A549 (cell line): ENCODE measurements around the gene TLK1. TPM values are rescaled to one million over a fixed set of nuclear protein-coding genes. Genes with fewer than 3 reads are reported as not detected.

ENCODE experiments used
- ATAC-seq, 2 experiments: fragments of 200-7000 bp in 1 of 2; fragments of >200 bp in 1 of 2; cut with Nextera tagmentation in 1 of 2; cut with Tn5 transposase in 1 of 2; 3 replicates each; pipeline versions ENCODE4 v1.8.0 to v1.9.1; 2018 to 2020; ENCODE audit warnings: mild to moderate bottlenecking in 1 of 2, moderate library complexity in 1 of 2
- CTCF ChIA-PET: fragments of 300-600 bp; sonication (Branson Sonifier 250); formaldehyde crosslinking; extraction: SDS; loops from one replicate; lab custom pipeline; 2021; ENCODE audit warnings: antibody characterized with exemption, inconsistent platforms; lab: Yijun Ruan, JAX
- POLR2A ChIA-PET: fragments of 350-600 bp; formaldehyde crosslinking; extraction: SDS; loops from one replicate; lab custom pipeline; 2021; ENCODE audit warnings: antibody characterized with exemption, inconsistent platforms; lab: Yijun Ruan, JAX
- DNase-seq, 2 experiments: peaks; one replicate each; pipeline versions ENCODE4 v3.0.0 to v3.0.0-alpha.2; 2011 to 2016; ENCODE audit warnings: low read depth in 1 of 2, low spot score in 1 of 2
- FAIRE-seq: peaks from 2 replicates; lab custom pipeline; 2011; peaks lifted over from hg19 to GRCh38; lab: Jason Lieb, UNC
- H3K27ac ChIP-seq, 2 experiments: fragments of >200 bp; sonication (Bioruptor Twin); formaldehyde crosslinking; 3 replicates each; pipeline ENCODE4 v1.5.1; 2016 to 2017
- H3K4me1 ChIP-seq: fragments of >200 bp; sonication (Bioruptor Twin); formaldehyde crosslinking; 3 replicates; pipeline ENCODE4 v1.6.1; 2016
- H3K4me2 ChIP-seq: fragments of >200 bp; sonication (Bioruptor Twin); formaldehyde crosslinking; 3 replicates; pipeline ENCODE4 v1.6.1; 2016
- H3K4me3 ChIP-seq: fragments of >200 bp; sonication (Bioruptor Twin); formaldehyde crosslinking; 3 replicates; pipeline ENCODE4 v1.5.1; 2016
- H3K9me3 ChIP-seq: fragments of >200 bp; sonication (Bioruptor Twin); formaldehyde crosslinking; 3 replicates; pipeline ENCODE4 v1.6.1; 2016
- CHD2 ChIP-seq: fragments of 150-350 bp; IDR thresholded peaks from 2 replicates; pipeline ENCODE4 v1.6.1; 2014; ENCODE audit warnings: low read length; ENCODE audit not compliant: partially characterized antibody
- CHD4 ChIP-seq: fragments of 200-600 bp; sonication (generic); IDR thresholded peaks from 2 replicates; pipeline ENCODE4 v1.6.1; 2016; ENCODE audit warnings: antibody characterized with exemption, mild to moderate bottlenecking, borderline replicate concordance
- EHF ChIP-seq: fragments of 250-450 bp; sonication (Bioruptor Pico); IDR thresholded peaks from 2 replicates; pipeline ENCODE4 v1.5.0; 2020; ENCODE audit warnings: mild to moderate bottlenecking
- GATA3 ChIP-seq: IDR thresholded peaks from 2 replicates; pipeline ENCODE4 v1.6.1; 2012; ENCODE audit warnings: borderline replicate concordance
- HES2 ChIP-seq: fragments of >200 bp; sonication (Bioruptor Twin); formaldehyde crosslinking; IDR thresholded peaks from 2 replicates; pipeline ENCODE4 v1.6.1; 2016
- HEYL ChIP-seq: fragments of 250-450 bp; sonication (Bioruptor Pico); IDR thresholded peaks from 2 replicates; pipeline ENCODE4 v1.8.0; 2021; ENCODE audit warnings: mild to moderate bottlenecking, moderate library complexity
- JUNB ChIP-seq: fragments of >200 bp; sonication (Bioruptor Twin); formaldehyde crosslinking; IDR thresholded peaks from 2 replicates; pipeline ENCODE4 v1.6.1; 2016
- KDM1A ChIP-seq: fragments of 200-600 bp; sonication (generic); IDR thresholded peaks from 2 replicates; pipeline ENCODE4 v1.6.1; 2016; ENCODE audit warnings: low read depth, mild to moderate bottlenecking
- MAFK ChIP-seq: fragments of 450-650 bp; IDR thresholded peaks from 2 replicates; pipeline ENCODE4 v1.6.1; 2014; ENCODE audit not compliant: partially characterized antibody
- MAX ChIP-seq: IDR thresholded peaks from 2 replicates; pipeline ENCODE4 v1.6.1; 2012
- MYC ChIP-seq: IDR thresholded peaks from 2 replicates; pipeline ENCODE4 v1.6.1; 2012; ENCODE audit warnings: mild to moderate bottlenecking, inconsistent platforms, low read length, improper control_type of control experiment, borderline replicate concordance
- PHF8 ChIP-seq: fragments of 200-600 bp; sonication (generic); IDR thresholded peaks from 2 replicates; pipeline ENCODE4 v1.6.1; 2016; ENCODE audit warnings: low read depth, mild to moderate bottlenecking, antibody characterized with exemption, moderate library complexity, borderline replicate concordance
- POLR2A ChIP-seq: IDR thresholded peaks from 2 replicates; pipeline ENCODE4 v1.6.1; 2012; ENCODE audit warnings: mild to moderate bottlenecking, low read length
- RNF2 ChIP-seq: fragments of 200-600 bp; sonication (generic); IDR thresholded peaks from 2 replicates; pipeline ENCODE4 v1.6.1; 2016; ENCODE audit warnings: low read depth, mild to moderate bottlenecking, antibody characterized with exemption, moderate library complexity, borderline replicate concordance
- TP53 ChIP-seq: fragments of 250-450 bp; sonication (Bioruptor Pico); IDR thresholded peaks from 2 replicates; pipeline ENCODE4 v1.5.0; 2021; ENCODE audit warnings: mild to moderate bottlenecking, moderate library complexity
- ZC3H11A ChIP-seq: fragments of 450-650 bp; IDR thresholded peaks from 2 replicates; pipeline ENCODE4 v1.6.1; 2014; ENCODE audit warnings: antibody characterized with exemption, mild to moderate bottlenecking
- ZNF302 ChIP-seq: fragments of 250-450 bp; sonication (Bioruptor Pico); IDR thresholded peaks from 2 replicates; pipeline ENCODE4 v1.9.0; 2021; ENCODE audit warnings: inconsistent platforms, mild to moderate bottlenecking, moderate library complexity
- ZSCAN20 ChIP-seq: fragments of 250-450 bp; sonication (Bioruptor Pico); IDR thresholded peaks from 2 replicates; pipeline ENCODE4 v1.8.0; 2022; ENCODE audit warnings: mild to moderate bottlenecking, moderate library complexity
- WGBS: methylation state at CpG from one replicate; pipeline ENCODE4 v1.1.6; 2017; ENCODE audit errors: missing lambda C conversion rate; 5-methylcytosine and 5-hydroxymethylcytosine counted together
- polyA plus RNA-seq, 4 experiments: library from polyadenylated mRNA; depleted of rRNA in 3 of 4; stranded (reverse); fragments of >200 nt; fragmentation: RNase III in 1 of 4; extraction: RNeasy Plus Mini Kit Qiagen cat#74134 plus additional on column Dnase treatment in 1 of 4; gene quantifications; 2 replicates in 3 of 4; 3 replicates in 1 of 4; pipeline ENCODE4 v1.2.3, GENCODE V29; 2011 to 2017
- TF ChIP-seq, protein P1 (sequence below): IDR thresholded peaks from 2 replicates; pipeline ENCODE4 v1.6.1; 2012

TLK1 gene
- polyA plus RNA-seq, 2 of the 4 experiments (the other 2 are of a cell fraction) = 16.9 to 28.9 TPM

- Histone ChIP-seq H3K4me2 (no peak overlapping the region), H3K4me1 (no peaks in the 10 kb centered on the region), H3K27ac (no peak overlapping the region), H3K9me3 (no peaks in the 10 kb centered on the region), H3K4me3 (no peak overlapping the region)
- CTCF ChIA-PET = no interaction called here
- ATAC-seq = no peak
- DNase-seq = no peak
- FAIRE-seq = no peak
- POLR2A ChIA-PET = no interaction called here
- WGBS = 92% methylated on average over 8 of the region's 8 CpGs
- no peak for TF ChIP-seq HES2
- no peak for TF ChIP-seq PHF8
- no peak for TF ChIP-seq CHD4
- no peak for TF ChIP-seq JUNB
- no peak for TF ChIP-seq CHD2
- no peak for TF ChIP-seq GATA3
- TF ChIP-seq MAX = no peak
- no peak for TF ChIP-seq KDM1A
- TF ChIP-seq ZSCAN20 = no peak
- TF ChIP-seq, all 56 proteins: peak for 0
Measured at GRCh38 chr2:170986566-170987258, 174.0 kb downstream of the TLK1 start.

DNA sequence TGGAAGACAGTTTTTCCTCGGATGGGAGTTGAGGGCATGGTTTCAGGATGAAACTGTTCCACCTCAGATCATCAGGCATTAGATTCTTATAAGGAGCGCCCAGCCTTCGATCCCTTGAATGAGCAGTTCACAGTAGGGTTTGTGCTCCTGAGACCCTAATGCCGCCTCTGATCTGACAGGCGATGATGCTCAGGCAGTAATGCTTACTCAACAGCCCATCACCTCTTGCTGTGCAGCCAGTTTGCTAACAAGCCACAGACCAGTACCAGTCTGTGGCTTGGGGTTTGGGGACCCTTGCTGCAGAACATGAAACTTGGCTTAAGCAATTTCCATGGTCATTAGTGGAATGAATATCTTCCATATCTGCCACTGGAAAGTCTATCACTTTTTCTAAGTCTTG is 175.3 kb downstream of the TLK1 start:
- Histone ChIP-seq H3K4me2 (no peak overlapping the region), H3K27ac (no peak overlapping the region), H3K4me3 (no peak overlapping the region), H3K4me1 (no peaks in the 10 kb centered on the region), H3K9me3 (no peaks in the 10 kb centered on the region)
- DNase-seq = no peak
- no peak for FAIRE-seq
- no peak; a peak in 1 of 6 replicates for ATAC-seq
- POLR2A ChIA-PET = no interaction called here
- WGBS = 94% methylated on average over 5 of the region's 5 CpGs
- TF ChIP-seq, protein P1, sequence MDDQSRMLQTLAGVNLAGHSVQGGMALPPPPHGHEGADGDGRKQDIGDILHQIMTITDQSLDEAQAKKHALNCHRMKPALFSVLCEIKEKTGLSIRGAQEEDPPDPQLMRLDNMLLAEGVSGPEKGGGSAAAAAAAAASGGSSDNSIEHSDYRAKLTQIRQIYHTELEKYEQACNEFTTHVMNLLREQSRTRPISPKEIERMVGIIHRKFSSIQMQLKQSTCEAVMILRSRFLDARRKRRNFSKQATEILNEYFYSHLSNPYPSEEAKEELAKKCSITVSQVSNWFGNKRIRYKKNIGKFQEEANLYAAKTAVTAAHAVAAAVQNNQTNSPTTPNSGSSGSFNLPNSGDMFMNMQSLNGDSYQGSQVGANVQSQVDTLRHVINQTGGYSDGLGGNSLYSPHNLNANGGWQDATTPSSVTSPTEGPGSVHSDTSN = no peak
- CTCF ChIA-PET = no interaction called here

GRCh38 chr2:170984079-170984478 is 176.6 kb downstream of the TLK1 start:
- H3K4me1 ChIP-seq = no peaks in the 10 kb centered on the region
- H3K27ac ChIP-seq = no peak overlapping the region
- POLR2A ChIA-PET = no interaction called here
- H3K4me2 ChIP-seq = no peak overlapping the region
- FAIRE-seq (no peak), ATAC-seq (peak; percentile 13 to 30; a peak in 2 of 6 replicates), DNase-seq (no peak)
- no peak overlapping the region for H3K4me3 ChIP-seq
- CTCF ChIA-PET = interaction anchor here (0.6 to 1.4 kb wide), 4 partner anchors 9 to 840 kb away, joined by 3 to 8 read pairs (median 4); no protein-coding TSS in a partner anchor
- TF ChIP-seq HEYL (no peak), ZC3H11A (no peak), EHF (no peak), ZNF302 (CRISPR knock-in tag) (no peak), MAFK (no peak), RNF2 (no peak), TP53 (CRISPR knock-in tag) (no peak), CHD2 (no peak), MYC (no peak), POLR2A (no peak), PHF8 (no peak)
- TF ChIP-seq, protein P1 = no peak
- no peaks in the 10 kb centered on the region for H3K9me3 ChIP-seq
- 70% methylated on average over 1 of the region's 1 CpG for WGBS
